K562 (cell line): ENCODE measurements around the gene OST4. TPM values are rescaled to one million over a fixed set of nuclear protein-coding genes. Genes with fewer than 3 reads are reported as not detected.

ENCODE experiments used
- ATF7 ChIP-seq: fragments of 450-650 bp; IDR thresholded peaks from 2 replicates; pipeline ENCODE4 v1.7.1; 2014; ENCODE audit warnings: mild to moderate bottlenecking, moderate library complexity
- CREB3 ChIP-seq: fragments of 450-650 bp; conservative IDR thresholded peaks from 2 replicates; pipeline ENCODE4 v1.6.1; 2016; ENCODE audit warnings: missing genetic modification characterization, low read depth, mild to moderate bottlenecking, missing compliant biosample characterization, moderate library complexity
- CTCF ChIP-seq, 3 experiments: IDR thresholded peaks in 2 of 3; conservative IDR thresholded peaks in 1 of 3; 2 replicates each; pipeline ENCODE4 v1.5.1; 2011 to 2012; ENCODE audit warnings: low read length in 3 of 3, mild to moderate bottlenecking in 3 of 3, control low read depth in 2 of 3, improper control_type of control experiment in 1 of 3, inconsistent platforms in 1 of 3, low read depth in 1 of 3, mixed read lengths in 1 of 3, moderate library complexity in 1 of 3; ENCODE audit not compliant: insufficient read depth in 2 of 3
- DDX20 ChIP-seq: fragments of 450-650 bp; IDR thresholded peaks from 2 replicates; pipeline ENCODE4 v1.6.1; 2016; ENCODE audit warnings: missing genetic modification characterization, low read depth, mild to moderate bottlenecking, missing compliant biosample characterization, moderate library complexity
- MYC ChIP-seq, 2 experiments: fragments of 250-450 bp in 1 of 2; sonication (Bioruptor Pico) in 1 of 2; IDR thresholded peaks; 2 replicates each; pipeline versions ENCODE4 v1.5.1 to v1.6.1; 2012 to 2021; ENCODE audit warnings: low read depth in 2 of 2, borderline replicate concordance in 1 of 2, improper control_type of control experiment in 1 of 2, low read length in 1 of 2, mild to moderate bottlenecking in 1 of 2, moderate library complexity in 1 of 2
- NRF1 ChIP-seq, 2 experiments: fragments of 450-650 bp; IDR thresholded peaks in 1 of 2; conservative IDR thresholded peaks in 1 of 2; 2 replicates each; pipeline ENCODE4 v1.6.1; 2014; ENCODE audit warnings: mild to moderate bottlenecking in 2 of 2
- REST ChIP-seq, 2 experiments: fragments of 450-650 bp; formaldehyde crosslinking in 1 of 2; IDR thresholded peaks; 2 replicates each; pipeline versions ENCODE4 v1.4.0 to v1.6.1; 2014 to 2020; ENCODE audit warnings: mild to moderate bottlenecking in 2 of 2, borderline replicate concordance in 1 of 2, low read depth in 1 of 2
- ZNF282 ChIP-seq: sonication (generic); formaldehyde crosslinking; IDR thresholded peaks from 2 replicates; pipeline ENCODE4 v1.8.1; 2023; ENCODE audit warnings: missing genetic modification reagents
- polyA plus RNA-seq, 8 experiments: library from polyadenylated mRNA; depleted of rRNA in 4 of 8; stranded (reverse) in 5 of 8; unstranded in 3 of 8; fragments of >200 nt; fragmentation: Nextera tagmentation in 2 of 8; fragmentation: Illumina TruSeq in 1 of 8; extraction: Ambion mirVana in 2 of 8; extraction: Trizol in 1 of 8; gene quantifications; 2 replicates each; pipeline versions ENCODE4 v1.2.1 to v1.2.3, GENCODE V29; 2011 to 2014; ENCODE audit warnings: inconsistent platforms in 1 of 8, missing spikeins in 1 of 8
- total RNA-seq, 7 experiments: library from RNA; depleted of rRNA in 6 of 7; stranded (reverse); fragments of >200 nt in 6 of 7; fragmentation: Illumina TruSeq in 2 of 7; extraction: Trizol in 2 of 7; gene quantifications; 2 replicates each; pipeline versions ENCODE4 v1.2.1 to v1.2.3, GENCODE V29; 2011 to 2021; ENCODE audit warnings: low replicate concordance in 1 of 7

The OST4 gene
- total and polyA plus RNA-seq, 9 of the 15 experiments (the other 6 are each of a cell fraction or from before 2014, with no cell fraction given), result 186 to 1,155 (median 355) TPM

- TF ChIP-seq REST (IDR thresholded peaks at IDR 0.05; ENCODE audit: borderline replicate concordance), result 0 out of 2 replicates have a peak, but pooled peaks have one; percentile 3
- no peak for TF ChIP-seq REST (CRISPR knock-in tag; IDR thresholded peaks at IDR 0.05; ENCODE audit: low read depth)
- TF ChIP-seq MYC (IDR thresholded peaks at IDR 0.05; ENCODE audit: low read depth, low read length), result no peak
- no peak for TF ChIP-seq MYC (CRISPR knock-in tag; IDR thresholded peaks at IDR 0.05; ENCODE audit: borderline replicate concordance, low read depth)
- TF ChIP-seq ZNF282, result 0 out of 2 replicates have a peak, but pooled peaks have one; percentile 65
- peak in 1 of 2 experiments; percentile 37; a peak in 1 of 4 replicates for TF ChIP-seq NRF1 (conservative IDR thresholded peaks at IDR 0.05 in 1 of 2, IDR thresholded peaks at IDR 0.05 in 1 of 2)
- no peak for TF ChIP-seq ATF7
- TF ChIP-seq DDX20 (tag), result no peak
- 0 out of 6 replicates have a peak, but pooled peaks of 1 of the 3 experiments have one; percentile 1 for TF ChIP-seq CTCF (IDR thresholded peaks at IDR 0.05 in 2 of 3, conservative IDR thresholded peaks at IDR 0.05 in 1 of 3; ENCODE audit: insufficient read depth in 2 of 3, low read depth in 1 of 3, low read length in 3 of 3)
- TF ChIP-seq CREB3 (tag), result no peak
Measured at GRCh38 chr2:27086724-27087593, 15.5 kb upstream of the OST4 start, which contains the start of gene KHK (continued).
